HCT116 (cell line): ENCODE measurements around the gene CDC37L1. TPM values are rescaled to one million over a fixed set of nuclear protein-coding genes. Genes with fewer than 3 reads are reported as not detected.

Experiments used
- ATAC-seq: fragments of 200-7000 bp; cut with Tn5 transposase; 2 replicates; pipeline ENCODE4 v1.9.1; 2020; ENCODE audit warnings: mild to moderate bottlenecking, moderate library complexity
- BruUV-seq: library from RNA; stranded (reverse); fragments of 400-500 nt; replicated peaks from 2 replicates; lab custom pipeline; 2021; lab: Mats Ljungman, UMichigan
- CTCF ChIA-PET: fragments of 300-600 bp; sonication (Branson Sonifier 250); formaldehyde crosslinking; loops from one replicate; lab custom pipeline; 2021; ENCODE audit warnings: antibody characterized with exemption; lab: Charles Lee
- POLR2A ChIA-PET: fragments of 300-600, 350-600 bp; sonication (Branson Sonifier 250); formaldehyde crosslinking; loops from one replicate; lab custom pipeline; 2021; ENCODE audit warnings: antibody characterized with exemption; lab: Charles Lee
- RAD21 ChIA-PET, 2 experiments: fragments of 300-600 bp; sonication (Branson Sonifier 250); formaldehyde crosslinking; loops; one replicate each; lab custom pipeline; 2023; ENCODE audit warnings: low total read pairs in 2 of 2; ENCODE audit not compliant: uncharacterized antibody in 2 of 2, unreplicated experiment in 2 of 2, low non-redundant PET in 1 of 2; lab: Charles Lee
- DNase-seq: peaks from one replicate; pipeline ENCODE4 v3.0.0-alpha.2; 2010; ENCODE audit warnings: low read depth, low spot score
- H2AFZ ChIP-seq: fragments of 200-600 bp; shearing (Covaris generic), sonication (generic); 2 replicates; pipeline ENCODE4 v1.6.1; 2017; ENCODE audit warnings: low read depth, mixed run types, mixed read lengths, antibody characterized with exemption, low read length; ENCODE audit not compliant: poor library complexity, severe bottlenecking
- H3K27ac ChIP-seq: 2 replicates; pipeline ENCODE4 v1.5.1; 2012; ENCODE audit warnings: low read depth, low read length
- H3K27me3 ChIP-seq: fragments of 200-600 bp; sonication (generic); 2 replicates; pipeline ENCODE4 v1.6.1; 2016; ENCODE audit warnings: mixed run types, low read length, mixed read lengths; ENCODE audit not compliant: insufficient read depth
- H3K36me3 ChIP-seq, 2 experiments: fragments of 200-500 bp in 1 of 2; fragments of 200-600 bp in 1 of 2; sonication (Bioruptor generic) in 1 of 2; sonication (generic) in 1 of 2; 2 replicates each; pipeline versions ENCODE4 v1.5.1 to v1.6.1; 2014 to 2016; ENCODE audit warnings: low read length in 2 of 2, inconsistent platforms in 1 of 2, mixed read lengths in 1 of 2, mixed run types in 1 of 2; ENCODE audit not compliant: insufficient read depth in 2 of 2, control insufficient read depth in 1 of 2
- H3K4me1 ChIP-seq, 2 experiments: fragments of 200-600 bp in 1 of 2; sonication (generic) in 1 of 2; 2 replicates each; pipeline versions ENCODE4 v1.5.1 to v1.6.1; 2012 to 2017; ENCODE audit warnings: low read length in 2 of 2, inconsistent platforms in 1 of 2, mild to moderate bottlenecking in 1 of 2, mixed read lengths in 1 of 2, mixed run types in 1 of 2, moderate library complexity in 1 of 2; ENCODE audit not compliant: insufficient read depth in 2 of 2, control insufficient read depth in 1 of 2
- H3K4me2 ChIP-seq: fragments of 200-600 bp; sonication (generic); 2 replicates; pipeline ENCODE4 v1.6.1; 2017; ENCODE audit warnings: mixed run types, low read length, mixed read lengths
- H3K4me3 ChIP-seq, 2 experiments: fragments of 200-600 bp in 1 of 2; sonication (generic) in 1 of 2; replicated peaks in 1 of 2; 2 replicates each; pipeline ENCODE4 v1.5.1; 2011 to 2016; ENCODE audit warnings: low read length in 2 of 2, control low read depth in 1 of 2, low read depth in 1 of 2, mild to moderate bottlenecking in 1 of 2, mixed read lengths in 1 of 2, mixed run types in 1 of 2
- H3K79me2 ChIP-seq: fragments of 200-600 bp; sonication (generic); 2 replicates; pipeline ENCODE4 v1.6.1; 2017; ENCODE audit warnings: mild to moderate bottlenecking, mixed run types, low read length, moderate library complexity, mixed read lengths; ENCODE audit not compliant: insufficient read depth
- H3K9ac ChIP-seq: fragments of 200-600 bp; sonication (generic); 2 replicates; pipeline ENCODE4 v1.6.1; 2016; ENCODE audit warnings: low read length, mixed read lengths
- H3K9me2 ChIP-seq: fragments of 200-600 bp; sonication (generic), shearing (Covaris generic); 2 replicates; pipeline ENCODE4 v1.6.1; 2017; ENCODE audit warnings: mixed run types, mild to moderate bottlenecking, moderate library complexity; ENCODE audit not compliant: insufficient read depth
- H3K9me3 ChIP-seq, 2 experiments: fragments of 200-500 bp in 1 of 2; fragments of 200-600 bp in 1 of 2; sonication (Bioruptor generic) in 1 of 2; sonication (generic) in 1 of 2; 2 replicates each; pipeline ENCODE4 v1.6.1; 2014 to 2017; ENCODE audit warnings: low read length in 2 of 2, mixed read lengths in 2 of 2, inconsistent platforms in 1 of 2, low read depth in 1 of 2, mild to moderate bottlenecking in 1 of 2, mixed run types in 1 of 2, moderate library complexity in 1 of 2; ENCODE audit not compliant: control insufficient read depth in 1 of 2, insufficient read depth in 1 of 2
- H4K20me1 ChIP-seq: fragments of 200-600 bp; sonication (generic), shearing (Covaris generic); 2 replicates; pipeline ENCODE4 v1.6.1; 2017; ENCODE audit warnings: mixed run types, mild to moderate bottlenecking, moderate library complexity; ENCODE audit not compliant: insufficient read depth
- CTCF ChIP-seq, 3 experiments: fragments of 200-600 bp in 1 of 3; sonication (generic) in 1 of 3; IDR thresholded peaks in 2 of 3; conservative IDR thresholded peaks in 1 of 3; 2 replicates each; pipeline ENCODE4 v1.5.1; 2012 to 2017; ENCODE audit warnings: low read depth in 2 of 3, low read length in 2 of 3, antibody characterized with exemption in 1 of 3, borderline replicate concordance in 1 of 3, control low read depth in 1 of 3, mild to moderate bottlenecking in 1 of 3, mixed read lengths in 1 of 3, mixed run types in 1 of 3, moderate library complexity in 1 of 3; ENCODE audit not compliant: insufficient read depth in 1 of 3
- EZH2phosphoT487 ChIP-seq: fragments of 200-600 bp; IDR thresholded peaks from 2 replicates; pipeline ENCODE4 v1.6.1; 2018; ENCODE audit warnings: antibody characterized with exemption, borderline replicate concordance
- FOSL1 ChIP-seq: IDR thresholded peaks from 2 replicates; pipeline ENCODE4 v1.6.1; 2012; ENCODE audit warnings: low read depth
- RAD21 ChIP-seq: IDR thresholded peaks from 2 replicates; pipeline ENCODE4 v1.6.1; 2012; ENCODE audit warnings: low read depth, mild to moderate bottlenecking
- intact Hi-C: fragments of 100-400 bp; cut with micrococcal nuclease; formaldehyde crosslinking; loops from 2 replicates; pipeline ENCODE4 v1.10.0; 2022
- total RNA-seq: library from RNA; stranded (reverse); gene quantifications from one replicate; pipeline ENCODE4 v1.2.1, GENCODE V29; 2021; ENCODE audit not compliant: unreplicated experiment

Gene CDC37L1
- total RNA-seq, 1 experiment from 2014 or later, result 18.1 TPM

- H3K27ac ChIP-seq, result no peak overlapping the region
- no peaks in the 10 kb centered on the region for H3K27me3 ChIP-seq
- H3K9me2 ChIP-seq, result no peaks in the 10 kb centered on the region
- no peaks in the 10 kb centered on the region for H3K36me3 ChIP-seq
- no peaks in the 10 kb centered on the region for H3K4me1 ChIP-seq
- H3K4me2 ChIP-seq, result no peak overlapping the region
- ChIA-PET RAD21 (interaction anchor here (0.9 to 1.6 kb wide), 3 partner anchors 254 to 258 kb away, joined by 4 to 6 read pairs (median 4); no protein-coding TSS in a partner anchor), CTCF (interaction anchor here (0.7 to 2.3 kb wide), 12 partner anchors 16 to 961 kb away, joined by 3 to 20 read pairs (median 5); partner anchors contain the start of gene PLPP6), POLR2A (interaction anchor here (0.6 kb wide), 1 partner anchor 340 kb away, joined by 4 read pairs; the partner anchor contains the start of gene GLIS3)
- H4K20me1 ChIP-seq, result no peaks in the 10 kb centered on the region
- ATAC-seq, result peak; percentile 71
- H3K79me2 ChIP-seq, result no peaks in the 10 kb centered on the region
- no peak overlapping the region for H3K9ac ChIP-seq
- TF ChIP-seq FOSL1 (no peak), RAD21 (peak; percentile 81), CTCF (IDR thresholded peaks at IDR 0.05 in 2 of 3, conservative IDR thresholded peaks at IDR 0.05 in 1 of 3; ENCODE audit: borderline replicate concordance in 1 of 3, insufficient read depth in 1 of 3, low read depth in 2 of 3, low read length in 2 of 3) (peak; percentile 59 to 74 (median 65); a peak in 5 of 6 replicates)
- BruUV-seq, result no TSS peak
- no peaks in the 10 kb centered on the region for H3K9me3 ChIP-seq
- peak; percentile 31 for DNase-seq
- H3K4me3 ChIP-seq, result no peak overlapping the region
- H2AFZ ChIP-seq, result no peak overlapping the region
- intact Hi-C loops, result loop anchor here (1.0 to 5.0 kb wide), 2 partner anchors 258 to 323 kb away; no protein-coding TSS in a partner anchor
Observed at GRCh38 chr9:4640027-4640426, 39.3 kb upstream of the CDC37L1 start.

GRCh38 chr9:4642351-4642750 is 37.0 kb upstream of the CDC37L1 start:
- BruUV-seq, result no TSS peak
- H3K27me3 ChIP-seq, result no peaks in the 10 kb centered on the region
- H3K79me2 ChIP-seq, result no peaks in the 10 kb centered on the region
- no peaks in the 10 kb centered on the region for H3K9me3 ChIP-seq
- ChIA-PET POLR2A (no interaction called here), RAD21 (no interaction called here), CTCF (no interaction called here)
- no peaks in the 10 kb centered on the region for H3K36me3 ChIP-seq
- no peaks in the 10 kb centered on the region for H4K20me1 ChIP-seq
- no peak overlapping the region for H3K4me2 ChIP-seq
- no peak overlapping the region for H3K9ac ChIP-seq
- no peak for ATAC-seq
- no peak overlapping the region for H3K27ac ChIP-seq
- H3K4me1 ChIP-seq, result no peaks in the 10 kb centered on the region
- no peak for TF ChIP-seq EZH2phosphoT487
- no peaks in the 10 kb centered on the region for H3K9me2 ChIP-seq
- H3K4me3 ChIP-seq, result no peak overlapping the region
- intact Hi-C loops, result loop anchor here (5.0 kb wide), 1 partner anchor 325 kb away; no protein-coding TSS in a partner anchor
- no peak overlapping the region for H2AFZ ChIP-seq
- DNase-seq, result no peak
